NCI-H446 (cell line): ENCODE measurements around the gene GEMIN2.
A peak's percentile ranks its signal among the peaks of the same experiment; 100 is the strongest.
"Not testable (repeated sequence)": the region's sequence is repeated elsewhere in the genome, so short reads cannot be mapped to it uniquely, and the experiment has no call there.

Experiments used
- DNase-seq, 2 experiments: peaks; one replicate each; lab custom pipeline; 2025; lab: John Stamatoyannopoulos, UW

The GEMIN2 gene

GRCh38 chr14:39109893-39110715 is 4.0 kb upstream of the GEMIN2 start:
- DNase-seq: no peak

GRCh38 chr14:39113685-39114072 is 444 bp upstream of the GEMIN2 start:
- no peak for DNase-seq

- no peak for DNase-seq
These were observed 8.4 kb downstream of the GEMIN2 start for GRCh38 chr14:39122330-39123138.

- not testable (repeated sequence) for DNase-seq
These were observed 23.7 kb downstream of the GEMIN2 start for GRCh38 chr14:39137835-39138234.

GRCh38 chr14:39138440-39138839 is 24.3 kb downstream of the GEMIN2 start:
- no peak for DNase-seq

GRCh38 chr14:39140170-39140569 is 26.0 kb downstream of the GEMIN2 start:
- no peak for DNase-seq

GRCh38 chr14:39141623-39142022 is 27.5 kb downstream of the GEMIN2 start:
- DNase-seq: not testable (repeated sequence)

- not testable (repeated sequence) for DNase-seq
These were observed 29.1 kb downstream of the GEMIN2 start for GRCh38 chr14:39143226-39143625.

GRCh38 chr14:39145266-39145966 is 31.3 kb downstream of the GEMIN2 start:
- no peak for DNase-seq

- DNase-seq: no peak
These were observed 40.6 kb downstream of the GEMIN2 start for GRCh38 chr14:39154594-39155189.

- no peak for DNase-seq
These were observed 43.4 kb downstream of the GEMIN2 start for GRCh38 chr14:39157491-39157890.

- DNase-seq: no peak
These were observed 44.2 kb downstream of the GEMIN2 start for GRCh38 chr14:39158222-39158858.

- DNase-seq: no peak
These were observed 46.4 kb downstream of the GEMIN2 start for GRCh38 chr14:39160494-39160893.

GRCh38 chr14:39167797-39168320 is 53.7 kb downstream of the GEMIN2 start:
- DNase-seq: not testable (repeated sequence)

GRCh38 chr14:39168591-39168990 is 54.5 kb downstream of the GEMIN2 start:
- no peak for DNase-seq

- no peak for DNase-seq
These were observed 55.4 kb downstream of the GEMIN2 start for GRCh38 chr14:39169541-39169900.

- DNase-seq: no peak
These were observed 59.1 kb downstream of the GEMIN2 start for GRCh38 chr14:39173198-39173597.

- DNase-seq: peak; percentile 99
These were observed 60.7 kb downstream of the GEMIN2 start, which contains the start of gene PNN for GRCh38 chr14:39174560-39175444. TSS of gene PNN (plus strand) at chr14:39175254. CDS start at chr14:39175280, 26 bp downstream.

- DNase-seq: peak; percentile 40 to 48
These were observed 61.5 kb downstream of the GEMIN2 start for GRCh38 chr14:39175445-39176262.
